ENCODE measurements around the gene UBE2D2.
"Not testable (repeated sequence)": the region's sequence is repeated elsewhere in the genome, so short reads cannot be mapped to it uniquely, and the experiment has no call there.

The UBE2D2 gene

DNA sequence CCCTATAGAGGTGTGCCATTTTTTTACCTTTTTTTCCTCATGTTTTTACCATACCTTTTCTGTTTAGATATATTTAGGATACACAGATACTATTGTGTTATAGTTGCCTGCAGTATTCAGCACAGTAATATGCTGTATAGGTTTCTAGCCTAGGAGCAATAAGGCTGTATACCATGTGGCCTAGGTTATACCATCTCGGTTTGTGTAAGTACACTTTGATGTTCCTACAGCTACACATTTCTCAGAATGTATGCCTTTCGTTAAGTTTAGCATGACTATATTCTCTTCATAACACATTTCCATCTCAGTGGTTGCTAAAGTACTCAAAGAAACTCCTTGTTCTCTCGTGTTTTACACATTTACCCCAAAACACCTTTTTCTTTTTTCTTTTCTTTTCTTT, 23.0 kb downstream of the UBE2D2 start:
- DNase-seq, result no peak

DNA sequence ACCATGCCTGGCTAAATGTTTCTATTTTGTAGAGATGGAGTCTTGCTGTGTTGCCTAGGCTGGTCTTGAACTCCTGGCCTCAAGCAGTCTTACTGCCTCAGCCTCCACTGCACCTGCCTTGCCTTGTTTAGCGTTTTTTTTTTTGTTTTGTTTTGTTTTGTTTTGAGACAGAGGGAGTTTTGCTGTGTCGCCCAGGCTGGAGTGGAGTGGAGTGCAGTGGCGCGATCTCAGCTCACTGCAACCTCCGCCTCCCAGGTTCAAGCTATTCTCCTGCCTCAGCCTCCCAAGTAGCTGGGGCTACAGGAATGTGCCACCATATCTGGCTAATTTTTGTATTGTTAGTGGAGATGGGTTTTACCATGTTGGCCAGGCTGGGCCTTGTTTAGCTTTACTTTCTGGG, 27.0 kb downstream of the UBE2D2 start:
- DNase-seq, result not testable (repeated sequence)

GRCh38 chr5:139588962-139589361, 27.8 kb downstream of the UBE2D2 start:
- DNase-seq, result no peak

- no peak for DNase-seq
Observed at GRCh38 chr5:139592289-139592688, 31.1 kb downstream of the UBE2D2 start.

DNA sequence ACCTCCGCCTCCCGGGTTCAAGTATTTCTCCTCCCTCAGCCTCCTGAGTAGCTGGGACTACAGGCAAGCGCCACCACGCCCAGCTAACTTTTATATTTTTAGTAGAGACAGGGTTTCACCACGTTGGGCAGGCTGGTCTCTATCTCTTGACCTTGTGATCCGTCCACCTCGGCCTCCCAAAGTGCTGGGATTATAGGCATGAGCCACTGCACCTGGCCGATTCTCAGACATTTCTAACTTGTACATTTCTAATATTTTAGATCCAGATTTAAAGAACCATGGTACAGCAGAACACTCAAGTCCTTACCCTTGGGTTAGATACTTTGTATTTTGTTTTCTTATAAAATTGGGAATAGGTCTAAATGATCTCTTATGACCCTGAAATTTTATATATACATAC, 31.9 kb downstream of the UBE2D2 start:
- DNase-seq, result not testable (repeated sequence)

GRCh38 chr5:139593716-139594319, 32.7 kb downstream of the UBE2D2 start:
- no peak for DNase-seq

DNA sequence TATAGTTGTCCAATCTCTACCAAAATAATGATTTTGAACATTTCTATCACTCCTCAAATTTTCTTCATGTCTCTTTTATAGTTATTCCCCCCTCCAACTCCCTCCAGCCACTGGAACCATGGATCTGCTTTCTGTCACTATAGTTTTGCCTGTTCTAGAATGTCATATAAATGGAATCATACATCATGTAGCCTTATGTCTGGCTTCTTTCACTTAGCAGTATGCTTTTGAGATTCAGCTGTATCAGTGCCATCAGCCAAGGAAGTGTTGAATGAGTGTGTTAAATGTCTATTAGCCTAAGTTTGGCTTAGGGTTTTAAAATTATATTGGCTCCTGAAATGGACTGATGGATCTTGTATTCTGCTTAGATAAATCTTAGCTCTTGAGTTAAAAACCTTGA, 36.0 kb downstream of the UBE2D2 start:
- DNase-seq, result no peak

DNA sequence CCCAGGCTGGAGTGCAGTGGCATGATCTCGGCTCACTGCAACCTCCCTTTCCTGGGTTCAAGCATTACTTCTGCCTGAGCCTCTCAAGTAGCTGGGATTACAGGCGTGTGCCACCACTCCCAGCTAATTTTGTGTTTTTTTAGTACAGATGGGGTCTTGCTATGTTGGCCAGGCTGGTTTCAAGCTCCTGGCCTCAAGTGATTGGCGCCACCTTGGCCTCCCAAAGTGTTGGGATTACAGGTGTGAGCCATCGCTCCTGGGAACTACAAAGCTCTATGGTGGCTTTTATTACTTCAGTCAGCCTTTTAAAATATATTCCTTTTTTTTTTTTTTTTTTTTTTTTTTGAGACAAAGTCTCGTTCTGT, 37.4 kb downstream of the UBE2D2 start:
- not testable (repeated sequence) for DNase-seq

GRCh38 chr5:139600336-139600949, 39.3 kb downstream of the UBE2D2 start:
- peak in 1 of 4 experiments; percentile 8 for DNase-seq

- DNase-seq, result no peak
Observed at GRCh38 chr5:139601429-139601828, 40.3 kb downstream of the UBE2D2 start.

DNA sequence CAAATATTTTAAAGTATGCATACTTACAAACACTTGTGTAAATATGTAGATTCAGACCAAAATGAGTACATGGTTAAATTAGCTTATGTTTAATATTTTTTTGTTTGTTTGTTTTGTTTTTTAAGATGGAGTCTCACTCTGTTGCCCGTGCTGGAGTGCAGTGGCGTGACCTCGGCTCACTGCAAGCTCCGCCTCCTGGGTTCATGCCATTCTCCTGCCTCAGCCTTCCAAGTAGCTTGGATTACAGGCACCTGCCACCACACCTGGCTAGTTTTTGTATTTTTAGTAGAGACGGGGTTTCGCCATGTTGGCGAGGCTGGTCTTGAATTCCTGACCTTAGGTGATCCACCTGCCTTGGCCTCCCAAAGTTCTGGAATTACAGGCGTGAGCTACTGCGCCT, 40.8 kb downstream of the UBE2D2 start:
- DNase-seq, result not testable (repeated sequence)

DNA sequence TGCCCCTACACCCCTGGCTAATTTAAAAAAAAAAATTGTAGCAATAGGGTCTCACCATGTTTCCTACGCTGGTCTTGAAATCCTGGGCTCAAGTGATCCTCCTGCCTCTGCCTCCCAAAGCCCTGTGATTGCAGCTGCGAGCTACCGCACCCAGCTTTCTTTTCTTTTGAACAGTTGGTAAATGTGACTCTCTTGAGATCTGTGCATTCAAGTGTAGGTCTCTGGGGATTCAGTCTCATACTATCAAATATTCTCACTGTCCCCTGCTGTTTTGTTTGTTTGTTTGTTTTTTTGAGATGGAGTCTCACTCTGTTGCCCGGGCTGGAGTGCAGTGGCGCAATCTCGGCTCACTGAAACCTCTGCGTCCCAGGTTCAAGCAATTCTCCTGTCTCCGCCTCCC, 44.7 kb downstream of the UBE2D2 start:
- no peak for DNase-seq

GRCh38 chr5:139611703-139612584, 50.8 kb downstream of the UBE2D2 start:
- DNase-seq, result no peak

- DNase-seq, result no peak
Observed at GRCh38 chr5:139619861-139620260, 58.7 kb downstream of the UBE2D2 start.

GRCh38 chr5:139625398-139625797, 64.3 kb downstream of the UBE2D2 start:
- DNase-seq, result not testable (repeated sequence)

DNA sequence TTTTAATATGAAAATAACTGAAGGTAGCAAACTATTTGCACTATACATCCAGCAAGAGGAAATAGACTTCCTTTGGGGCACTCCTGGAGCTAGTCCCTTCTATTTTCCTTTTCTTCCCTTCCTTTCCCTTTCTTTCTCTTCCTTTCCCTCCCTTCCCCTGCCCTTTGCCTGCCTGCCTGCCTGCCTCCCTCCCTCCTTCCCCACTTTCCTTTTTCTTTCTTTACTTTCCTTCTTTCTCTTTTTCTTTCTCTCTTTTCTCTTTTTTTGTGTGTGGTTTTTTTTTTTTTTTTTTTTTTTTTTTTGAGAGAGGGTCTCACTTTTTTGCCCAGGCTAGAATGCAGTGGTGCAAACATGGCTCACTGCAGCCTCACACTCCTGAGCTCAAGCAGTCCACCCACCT, 69.7 kb downstream of the UBE2D2 start:
- DNase-seq, result no peak

DNA sequence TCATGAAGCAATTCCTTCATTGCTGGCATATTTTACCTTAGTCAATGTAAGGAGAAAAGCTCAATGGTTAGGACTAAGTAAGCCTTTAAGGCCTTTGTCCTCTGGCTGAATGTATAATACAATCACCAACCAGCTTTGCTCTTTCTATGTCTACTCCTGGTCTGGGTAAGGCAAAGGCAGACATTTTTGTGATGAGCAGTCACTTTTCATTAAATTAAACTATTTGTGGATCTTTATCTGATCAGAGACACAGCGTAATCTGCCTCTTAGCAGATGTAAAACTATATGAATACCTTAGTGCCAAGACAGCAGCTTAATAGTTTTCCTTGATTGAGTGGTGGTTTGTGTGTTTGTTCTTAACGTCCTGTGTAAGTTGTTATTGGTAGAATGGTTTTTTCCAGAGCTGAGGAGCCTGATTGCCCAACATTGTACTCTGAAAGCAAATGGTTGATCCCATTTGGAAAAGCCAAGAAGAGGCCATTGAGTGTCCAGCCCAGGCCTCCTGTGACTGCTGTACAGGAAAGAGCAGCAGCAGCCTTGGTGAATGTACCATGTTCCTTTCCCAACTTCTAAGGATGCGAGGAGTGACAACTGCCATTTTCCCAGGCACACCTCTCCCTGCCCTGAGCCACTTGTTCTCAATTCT, 70.5 kb downstream of the UBE2D2 start:
- no peak for DNase-seq

DNA sequence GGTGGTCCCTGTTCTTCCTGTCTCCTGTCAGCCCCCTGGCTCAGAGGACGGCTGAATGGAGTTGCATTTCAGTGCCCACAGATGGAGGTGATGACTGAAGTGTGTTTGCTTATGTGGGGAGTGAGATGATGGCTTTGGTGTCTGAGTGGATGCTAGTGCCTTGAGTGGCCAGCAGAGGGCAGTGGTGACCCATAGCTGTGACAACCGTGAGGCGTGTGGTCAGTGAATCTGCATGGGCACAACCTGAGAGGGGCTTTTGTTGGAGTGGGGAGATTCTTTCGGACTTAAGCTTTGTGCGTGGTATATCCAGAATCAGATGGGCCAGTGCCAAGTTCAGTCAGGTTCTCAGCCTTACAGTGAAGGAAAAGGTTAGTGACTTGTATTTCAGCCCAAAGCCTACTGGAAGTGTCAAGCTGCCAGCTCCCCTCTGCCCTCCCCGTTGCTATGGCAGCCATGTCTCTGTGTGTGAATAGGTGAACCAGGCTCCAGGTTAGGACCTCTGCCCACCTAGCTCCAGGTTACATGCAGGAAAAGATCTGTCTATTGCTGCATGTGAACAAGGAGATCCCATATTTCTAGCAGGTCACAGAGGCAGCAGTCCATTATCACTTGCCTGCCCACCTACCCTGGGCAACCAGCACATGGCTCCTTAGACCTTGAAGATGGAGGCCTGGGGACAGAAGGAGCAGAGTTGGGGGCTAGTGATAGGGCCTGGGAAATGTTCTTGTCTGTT, 72.3 kb downstream of the UBE2D2 start:
- DNase-seq, result peak; percentile 76 to 82 (median 79)

- DNase-seq, result no peak
Observed at GRCh38 chr5:139634028-139634325, 72.8 kb downstream of the UBE2D2 start.

DNA sequence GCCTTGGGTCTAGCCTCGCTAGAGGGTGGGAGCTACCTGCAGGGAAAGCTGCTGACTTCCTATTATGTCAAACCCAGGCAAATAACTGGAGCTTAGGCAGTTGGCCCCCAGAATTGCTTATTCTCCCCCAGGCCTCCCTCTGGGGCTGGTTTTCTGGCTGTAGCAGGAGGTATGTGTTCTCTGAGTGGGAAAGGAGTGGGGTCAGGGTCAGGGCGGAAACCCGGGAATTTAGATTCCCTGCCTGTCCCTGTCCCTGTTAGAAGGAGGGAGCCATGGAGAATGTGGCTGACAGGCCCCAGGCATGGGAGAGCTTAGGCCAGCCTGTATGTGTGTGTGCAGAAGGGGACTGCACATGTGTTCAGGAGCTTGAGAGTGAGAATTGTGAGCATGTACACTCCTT, 73.4 kb downstream of the UBE2D2 start:
- DNase-seq, result no peak

- DNase-seq, result no peak
Observed at GRCh38 chr5:139635191-139635590, 74.1 kb downstream of the UBE2D2 start.

DNA sequence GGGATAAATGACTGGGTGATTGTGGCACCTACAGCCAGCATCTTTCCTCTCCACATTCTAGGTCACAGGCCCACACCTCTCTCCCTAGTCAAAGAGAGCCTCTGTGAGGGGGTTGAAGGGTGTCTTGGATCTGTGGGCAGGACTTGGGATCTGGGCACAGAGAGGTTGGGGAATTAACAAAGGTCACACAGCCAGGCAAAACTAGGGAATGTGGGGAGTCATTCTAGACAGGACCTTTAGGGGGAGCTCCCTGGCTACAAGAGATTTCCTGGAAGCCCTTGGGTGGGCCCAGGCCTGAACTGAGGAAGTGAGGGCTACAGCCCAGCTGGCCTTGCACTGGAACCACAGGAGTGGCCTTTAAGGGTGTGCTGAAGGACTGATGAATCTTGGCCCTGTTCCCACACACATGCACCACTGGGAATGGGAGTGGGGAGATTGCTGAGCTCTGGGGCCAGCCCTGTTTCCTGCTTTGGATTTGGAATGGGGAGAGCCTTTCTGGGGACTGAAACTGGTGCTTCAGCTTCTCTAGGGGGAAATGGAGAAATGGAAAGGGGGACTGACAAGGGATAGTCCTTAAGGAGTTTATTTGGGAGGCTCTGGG, 74.6 kb downstream of the UBE2D2 start:
- DNase-seq, result peak; percentile 80 to 87 (median 86)

Data from suppressor macrophage (primary cell).